NT2/D1 (cell line): ENCODE measurements around the gene HOXA4.

Experiments used
- SUZ12 ChIP-seq: IDR thresholded peaks from 2 replicates; pipeline ENCODE4 v1.6.1; 2011; ENCODE audit not compliant: insufficient read length, insufficient read depth; ENCODE audit errors: extremely low read depth
- ZNF274 ChIP-seq: IDR thresholded peaks from 2 replicates; pipeline ENCODE4 v1.6.1; 2011; ENCODE audit warnings: mild to moderate bottlenecking, low read depth, low read length

- no peak for TF ChIP-seq ZNF274
- TF ChIP-seq SUZ12, result no peak
Observed at GRCh38 chr7:27111751-27112277, 18.7 kb downstream of the HOXA4 start.
